ENCODE results near the gene RNLS.
"Not testable (repeated sequence)": the region's sequence is repeated elsewhere in the genome, so short reads cannot be mapped to it uniquely, and the experiment has no call there.

The RNLS gene

DNA sequence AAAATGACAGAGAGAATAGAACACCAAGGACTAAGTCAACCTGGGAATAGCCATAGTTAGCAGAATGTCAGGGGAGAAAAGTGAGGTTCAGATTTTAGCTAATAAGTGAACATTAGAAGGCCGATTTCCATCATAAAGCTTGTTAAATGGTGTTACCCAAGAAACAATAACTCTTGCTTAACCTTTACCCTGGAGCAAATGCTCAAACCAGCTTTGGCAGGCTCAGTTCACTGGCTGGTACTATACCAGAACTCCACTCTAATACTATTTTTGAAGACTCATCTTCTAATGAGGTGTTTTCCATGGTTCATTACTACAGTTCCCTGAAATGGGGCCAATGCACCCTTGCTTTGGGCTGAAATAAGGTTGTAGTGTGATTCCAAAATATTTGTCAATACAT is 61.3 kb downstream of the RNLS start:
- DNase-seq, result no peak

DNA sequence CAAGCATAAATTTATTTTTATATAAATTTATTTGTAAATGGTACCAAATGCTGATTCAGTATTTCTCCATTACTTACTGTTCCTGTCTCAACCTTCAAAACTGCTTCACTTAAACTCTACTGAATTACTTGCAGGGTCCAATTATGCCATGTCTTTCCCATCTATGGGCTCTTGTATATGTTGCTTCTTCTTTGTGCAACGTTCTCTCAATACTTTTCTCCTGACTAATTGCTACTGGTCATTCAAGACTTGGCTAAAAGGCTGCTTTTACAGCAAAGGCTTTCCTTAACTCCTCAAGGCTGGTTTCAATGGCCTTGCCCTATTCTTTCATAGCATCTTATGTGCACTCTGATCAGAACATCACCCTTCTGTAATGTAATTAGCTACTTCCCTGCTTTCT is 67.9 kb downstream of the RNLS start:
- DNase-seq, result no peak

- DNase-seq, result no peak
Observed at GRCh38 chr10:88512599-88512998, 70.5 kb downstream of the RNLS start.

- no peak for DNase-seq
Observed at GRCh38 chr10:88508796-88509195, 74.3 kb downstream of the RNLS start.

- DNase-seq, result no peak
Observed at GRCh38 chr10:88507826-88508453, 75.2 kb downstream of the RNLS start.

DNA sequence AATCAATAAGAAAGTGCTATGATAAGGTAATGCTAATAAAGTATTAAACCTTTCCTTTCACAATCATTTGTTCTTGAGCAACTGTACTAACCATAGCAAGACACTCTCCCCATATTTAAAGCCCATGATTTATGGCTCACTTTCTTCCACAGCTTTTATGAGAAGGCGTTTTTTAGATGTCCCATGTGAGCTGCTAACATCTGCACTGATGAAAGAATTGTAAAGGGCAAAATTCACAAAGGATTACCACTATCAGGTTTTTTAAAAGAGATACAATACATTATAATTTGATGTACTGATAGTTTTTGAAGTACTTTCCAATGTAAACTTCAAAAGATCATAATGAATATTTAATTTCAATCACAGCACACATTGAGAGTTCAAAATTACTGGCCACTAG is 75.7 kb downstream of the RNLS start:
- DNase-seq, result no peak

GRCh38 chr10:88505680-88506215 is 77.4 kb downstream of the RNLS start:
- no peak for DNase-seq

DNA sequence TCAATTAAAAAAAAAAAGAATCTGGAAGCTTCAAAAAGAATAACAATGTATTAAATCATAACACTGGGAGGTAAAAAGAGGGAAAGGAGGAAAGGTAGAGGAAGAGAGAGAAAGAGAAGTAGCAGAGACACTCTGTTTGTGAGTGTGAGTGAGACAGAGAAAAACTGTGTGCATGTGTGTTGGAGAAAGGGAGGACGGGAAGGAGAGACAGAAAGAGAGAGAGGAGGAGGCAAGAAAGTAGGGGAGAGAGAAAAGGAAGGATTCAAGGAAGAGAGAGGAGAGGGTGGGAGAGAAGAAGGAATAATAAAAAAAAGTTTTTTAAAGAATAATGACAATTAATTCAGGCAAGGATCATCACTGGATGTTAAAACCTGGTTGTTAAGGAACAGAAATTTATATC is 77.9 kb downstream of the RNLS start:
- no peak for DNase-seq

- DNase-seq, result no peak
Observed at GRCh38 chr10:88500656-88501055, 82.5 kb downstream of the RNLS start.

DNA sequence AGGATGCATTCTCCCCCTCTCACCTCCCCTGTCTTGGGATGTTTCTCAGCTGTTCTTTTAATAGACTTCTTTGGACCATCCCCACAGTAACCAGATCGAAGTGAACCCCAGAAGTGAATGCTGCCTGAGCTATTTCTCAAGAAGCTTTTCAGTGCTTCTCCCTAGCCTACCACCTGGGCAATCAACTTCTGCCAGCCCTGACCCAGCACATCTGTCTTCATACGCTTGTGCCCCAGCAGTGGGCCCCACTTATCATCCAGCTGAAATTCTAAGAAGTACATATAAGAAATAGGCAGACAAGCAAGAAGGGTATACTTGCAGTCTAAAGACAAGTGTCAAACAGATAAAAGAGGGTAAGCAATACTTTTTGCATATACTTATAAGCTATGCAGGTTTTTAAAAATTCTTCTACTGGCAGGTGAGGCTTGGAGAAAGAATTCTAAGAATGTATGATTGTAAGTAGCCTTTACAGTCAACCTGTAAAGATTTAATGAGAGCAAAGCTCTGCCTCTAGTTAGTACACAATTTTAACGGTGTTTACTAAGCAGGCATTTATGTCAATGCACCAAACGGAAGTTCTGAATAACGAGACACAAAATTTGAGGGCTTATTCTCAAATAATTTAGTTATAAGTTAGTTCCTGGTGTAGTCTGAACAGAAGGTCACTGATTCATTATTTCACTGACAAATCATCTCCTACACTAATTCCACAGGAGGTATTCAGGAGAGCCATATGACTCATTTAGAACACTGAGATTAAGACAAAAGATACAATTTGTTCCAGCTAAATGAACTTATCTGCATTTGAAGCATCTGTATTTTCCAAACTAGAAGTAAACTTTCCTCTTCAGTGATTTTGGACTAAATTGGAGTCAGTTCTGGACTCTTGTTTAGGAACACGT is 83.3 kb downstream of the RNLS start:
- DNase-seq, result no peak

DNA sequence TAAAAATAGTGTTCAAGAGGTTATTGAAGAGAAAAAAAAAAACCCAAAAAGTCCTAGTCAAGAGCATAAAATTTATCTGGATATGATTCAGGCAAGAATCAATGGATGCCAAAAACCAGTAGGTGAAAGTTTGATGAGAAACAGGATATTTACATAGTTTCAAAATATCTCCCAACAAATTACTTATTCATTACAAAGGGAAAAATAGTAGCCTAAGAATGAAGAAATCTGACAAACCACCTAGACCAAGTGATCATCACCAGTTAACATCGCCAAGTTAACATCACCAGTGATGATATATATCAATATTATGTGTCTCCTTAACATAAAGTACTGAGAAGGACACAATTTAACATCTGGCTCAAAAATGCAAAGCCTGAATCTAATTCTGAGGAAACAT is 85.2 kb downstream of the RNLS start:
- DNase-seq, result no peak

DNA sequence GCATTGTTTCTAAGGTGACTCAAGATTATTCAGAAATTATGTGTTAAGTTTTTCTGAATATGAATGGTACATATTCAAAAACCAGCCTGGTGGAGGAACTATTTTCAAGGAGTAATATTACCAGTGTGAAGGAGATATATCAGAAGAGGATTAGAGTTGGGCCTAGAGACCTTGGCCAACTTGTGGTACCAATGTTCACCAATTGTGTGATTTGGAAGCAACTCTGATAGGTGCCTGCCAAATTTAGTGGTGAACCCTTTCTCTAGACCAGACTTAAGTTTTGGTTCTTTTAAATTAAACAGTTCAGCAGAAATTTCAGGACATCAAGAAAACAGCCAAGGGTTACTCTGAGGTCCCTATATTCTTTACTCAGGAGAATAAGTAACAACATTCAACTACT is 88.6 kb downstream of the RNLS start:
- DNase-seq, result no peak

DNA sequence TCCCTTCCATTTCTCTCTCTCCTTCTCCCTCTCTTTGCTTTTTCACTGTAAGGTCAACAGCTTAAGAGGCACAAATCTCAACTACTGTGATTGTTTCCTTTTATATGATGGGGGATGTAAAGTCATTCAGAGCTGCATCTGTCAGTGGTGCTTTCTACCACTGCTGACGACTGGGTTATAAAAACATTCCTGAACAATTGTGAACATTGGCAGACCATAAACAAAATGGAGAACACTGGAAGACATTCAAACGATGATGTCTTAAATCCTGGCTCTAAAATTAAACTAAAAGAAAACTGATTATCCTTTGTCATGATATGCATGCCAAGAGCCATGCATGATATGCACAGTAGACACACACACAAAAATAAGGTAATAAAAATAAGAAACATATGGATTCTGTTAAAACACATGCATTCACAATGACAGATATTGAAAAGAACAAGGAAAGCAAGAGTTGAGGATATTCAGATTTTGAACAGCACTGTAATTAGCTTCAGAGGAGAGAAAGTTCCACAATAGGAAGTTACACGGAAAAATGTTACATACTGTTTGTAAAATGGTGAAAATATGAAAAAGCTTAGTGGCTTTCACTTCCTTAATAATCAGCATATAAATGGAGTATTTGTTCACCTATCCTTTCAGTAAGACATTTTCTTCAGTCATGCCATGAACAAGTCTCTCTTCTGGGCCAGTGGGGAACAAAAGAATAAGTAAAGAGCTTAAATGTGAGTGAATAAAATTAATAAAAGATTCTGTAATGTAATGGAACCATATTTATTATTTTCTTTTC is 89.2 kb downstream of the RNLS start:
- DNase-seq, result no peak

DNA sequence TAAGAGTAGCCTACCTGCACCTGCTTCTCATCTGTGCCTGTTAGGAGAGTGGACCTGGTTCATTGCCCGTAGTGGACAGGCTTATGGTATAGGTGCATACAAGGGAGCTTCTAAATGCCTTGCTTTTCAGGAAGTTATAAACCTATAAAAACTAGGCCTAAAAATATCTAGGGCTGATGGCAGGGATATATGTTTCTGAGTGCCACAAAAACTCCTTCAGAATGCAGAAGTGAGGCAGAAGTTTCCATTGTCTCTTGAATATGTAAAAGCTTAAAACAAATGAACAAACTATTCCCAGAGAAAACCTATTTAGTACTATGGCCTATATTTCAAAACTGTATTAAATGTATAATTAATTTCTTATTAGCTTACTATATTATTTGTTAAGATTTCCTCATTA is 91.8 kb downstream of the RNLS start:
- DNase-seq, result no peak

DNA sequence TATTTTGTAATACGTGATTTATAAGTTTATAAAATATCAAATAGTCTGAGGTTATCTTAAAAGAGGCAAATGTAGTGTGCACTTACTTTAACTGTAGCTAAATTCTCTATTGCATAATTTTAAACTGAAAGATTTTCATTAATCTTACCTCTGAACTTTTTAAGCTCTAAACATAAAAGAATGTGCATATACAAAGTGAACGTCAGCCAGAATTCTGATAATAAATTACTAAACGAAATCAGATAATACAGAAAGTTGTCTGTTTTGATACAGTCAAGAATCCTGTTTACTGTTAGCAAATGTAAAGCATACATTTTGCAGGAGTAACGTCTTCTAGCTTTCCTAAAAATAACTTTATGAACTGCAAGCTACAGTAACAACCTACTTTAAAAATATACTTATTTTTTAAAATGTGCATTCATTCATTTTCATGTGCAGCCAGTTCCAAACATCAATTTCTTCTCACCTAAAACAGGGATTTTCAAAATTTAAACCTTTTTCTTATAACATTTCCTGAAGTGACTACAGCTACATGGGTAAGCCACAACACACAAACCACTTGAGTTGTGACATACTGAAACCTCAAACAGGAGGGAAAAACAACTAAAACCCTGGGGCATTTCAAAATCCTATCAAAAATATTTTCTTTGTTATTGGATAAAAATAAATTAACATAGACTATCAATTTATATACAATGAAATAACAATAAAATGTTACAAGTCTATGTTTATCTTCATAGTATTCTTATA is 92.7 kb downstream of the RNLS start:
- no peak for DNase-seq

DNA sequence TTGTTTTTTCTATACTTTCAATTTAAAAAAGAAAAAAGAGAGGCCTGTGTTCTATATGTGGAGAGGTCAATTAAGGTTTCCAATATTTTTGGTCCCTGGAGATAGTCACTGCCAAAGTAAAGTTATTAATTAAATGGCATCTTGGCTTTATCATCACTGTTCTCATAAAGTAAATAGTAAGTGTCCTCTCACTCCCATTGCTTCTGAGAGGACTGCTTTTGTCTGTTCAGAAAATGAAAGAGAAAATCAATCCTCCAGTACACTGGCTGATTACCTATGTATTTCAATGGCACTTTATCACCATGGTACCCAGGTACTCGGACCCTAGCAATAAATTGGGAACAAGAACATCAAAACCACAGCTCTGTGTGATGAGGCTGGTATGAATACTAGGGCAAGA is 94.0 kb downstream of the RNLS start:
- DNase-seq, result no peak

DNA sequence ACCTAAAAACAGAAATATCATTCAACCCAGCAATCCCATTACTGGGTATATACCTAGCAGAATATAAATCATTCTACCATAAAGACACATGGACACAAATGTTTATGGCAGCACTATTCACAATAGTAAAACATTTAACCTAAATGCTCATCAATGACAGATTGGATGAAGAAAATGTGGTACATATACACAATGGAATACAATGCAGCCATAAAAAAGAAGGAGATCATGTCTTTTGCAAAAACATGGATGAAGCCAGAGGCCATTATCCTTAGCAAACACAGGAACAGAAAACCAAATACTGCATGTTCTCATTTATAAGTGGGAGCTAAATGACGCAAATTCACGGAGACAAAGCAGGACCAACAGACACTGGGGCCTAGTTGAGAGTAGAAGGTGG is 96.3 kb downstream of the RNLS start:
- DNase-seq, result not testable (repeated sequence)

- DNase-seq, result no peak
Observed at GRCh38 chr10:88482220-88482619, 100.9 kb downstream of the RNLS start.

GRCh38 chr10:88478256-88478655 is 104.9 kb downstream of the RNLS start:
- DNase-seq, result no peak

DNA sequence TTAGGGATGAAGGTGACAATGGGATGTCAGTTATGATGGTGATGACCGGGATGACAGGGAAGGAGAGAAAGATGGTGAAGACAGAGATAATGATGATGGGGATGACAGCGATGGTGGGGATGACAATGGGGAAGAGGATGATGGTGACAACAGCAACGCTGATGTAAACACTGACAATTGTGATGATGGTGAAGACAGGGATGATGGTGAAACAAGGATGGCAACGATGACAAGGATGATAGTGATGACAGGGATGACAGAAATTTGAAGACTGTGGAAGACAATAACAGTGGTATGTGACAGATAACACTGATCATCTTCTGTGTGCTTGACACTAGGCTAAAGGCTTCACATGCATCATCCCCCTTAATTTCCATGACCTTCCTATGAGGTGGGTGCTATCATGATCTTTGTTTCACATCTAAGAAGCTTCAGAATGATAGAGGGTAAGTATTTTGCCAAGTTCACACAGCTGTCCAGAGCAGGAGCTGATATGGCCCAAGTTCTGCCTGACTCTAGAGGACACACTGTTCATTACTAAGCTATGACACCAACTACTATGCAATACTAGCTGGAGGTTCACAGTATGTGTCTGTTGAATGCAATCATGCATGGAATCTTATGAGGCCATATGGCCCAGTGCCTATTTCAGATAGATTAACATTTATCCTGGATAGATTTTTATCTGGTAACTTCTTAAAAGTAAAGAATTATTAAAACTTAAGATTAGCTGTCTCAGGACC is 105.6 kb downstream of the RNLS start:
- DNase-seq, result no peak

DNA sequence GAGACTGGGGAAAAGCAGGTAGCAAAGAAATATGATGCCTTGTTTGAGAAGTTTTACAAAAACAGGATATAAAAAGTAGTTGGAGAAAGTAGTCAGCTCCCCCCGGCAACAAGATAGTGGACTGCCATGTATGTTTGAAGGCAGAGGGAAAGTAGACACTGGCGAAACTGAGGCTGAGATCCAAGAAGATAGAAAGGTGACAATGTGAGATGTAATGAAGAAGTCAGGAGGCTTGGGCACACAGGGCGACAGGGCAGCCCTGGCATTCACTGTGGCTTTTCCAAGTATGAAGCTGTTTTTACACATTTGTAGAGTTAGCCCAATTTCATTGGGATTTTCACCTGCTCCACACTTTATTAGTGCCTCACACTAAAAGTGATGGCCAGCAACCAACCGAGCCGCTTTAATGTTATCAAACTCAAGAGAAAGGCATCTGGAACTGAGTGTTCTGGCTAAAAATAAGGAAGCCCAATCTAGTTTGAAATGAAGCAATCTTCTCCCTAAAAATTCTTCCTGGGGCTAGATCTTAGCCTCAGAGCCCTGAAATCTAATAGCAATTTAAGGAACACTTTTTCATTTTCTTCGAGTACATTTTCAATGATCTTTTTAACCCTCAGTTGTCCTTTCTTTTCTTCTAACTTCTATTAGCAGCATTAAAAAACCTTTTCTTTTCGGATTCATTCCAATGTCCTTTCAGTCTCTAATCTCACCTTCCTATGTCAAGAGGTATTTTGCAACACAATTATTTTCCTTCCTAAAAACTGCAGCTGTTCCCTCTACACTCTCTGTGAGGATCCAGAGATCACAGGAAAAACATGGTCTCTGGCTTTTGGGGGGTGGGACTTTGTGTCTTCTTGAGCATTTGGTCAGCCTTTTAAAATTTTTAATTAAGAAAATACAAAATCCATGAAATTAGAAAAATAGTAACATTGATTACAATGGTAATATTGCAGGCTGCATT is 108.0 kb downstream of the RNLS start:
- no peak for DNase-seq

All from 8988T (cell line).